Central memory CD4-positive, alpha-beta T cell (primary cell): ENCODE data around the gene PPIH.
A peak's percentile ranks its signal among the peaks of the same experiment; 100 is the strongest.
"Not testable (repeated sequence)": the region's sequence is repeated elsewhere in the genome, so short reads cannot be mapped to it uniquely, and the experiment has no call there.

Source experiments
- DNase-seq: peaks from one replicate; pipeline ENCODE4 v3.0.0; 2022
- total RNA-seq, 3 experiments: gene quantifications; one replicate each; lab custom pipeline; 2026; lab: John Stamatoyannopoulos, UW

The PPIH gene
- total RNA-seq: 27.8 to 60.0 (median 34.0) reads per million in 3 experiments

- DNase-seq: peak; percentile 91
Measured at GRCh38 chr1:42657981-42658876, at the start of gene PPIH. Gene PPIH, plus strand, starts transcription at chr1:42658423. Its CDS starts 24 bp downstream, at chr1:42658447.

DNA sequence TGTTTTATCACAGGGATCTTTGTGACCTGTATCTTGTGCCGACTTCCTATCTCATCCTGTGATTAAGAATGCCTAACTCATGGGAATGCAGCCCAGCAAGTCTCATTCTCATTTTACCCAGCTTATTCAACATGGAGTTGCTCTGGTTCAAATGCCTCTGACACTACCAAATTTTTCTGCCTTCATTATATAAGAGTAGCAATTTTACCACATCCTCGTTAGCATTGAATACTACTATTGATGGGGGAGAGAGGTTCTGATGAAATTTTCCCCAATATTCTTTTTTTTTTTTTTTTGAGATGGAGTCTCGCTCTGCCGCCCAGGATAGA is 44.5 kb upstream of the PPIH start:
- no peak for DNase-seq

DNA sequence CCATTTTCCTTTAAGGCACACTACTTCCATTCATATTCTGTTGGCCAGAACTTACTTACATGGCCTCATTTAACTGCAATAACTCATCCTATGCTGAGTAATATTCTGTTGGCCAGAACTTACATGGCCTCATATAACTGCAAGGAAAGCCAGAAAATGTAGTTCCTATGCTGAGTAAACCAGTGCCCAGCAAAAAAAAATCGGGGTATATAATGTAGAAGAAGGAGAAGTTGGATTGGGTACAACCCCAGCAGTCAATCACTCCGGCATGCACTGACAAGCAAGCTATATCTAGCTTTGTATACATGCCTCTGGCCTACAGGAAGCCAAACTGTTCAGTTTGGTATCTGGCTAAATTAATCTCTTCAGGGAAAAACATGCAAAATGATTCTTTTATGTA is 39.4 kb upstream of the PPIH start:
- no peak for DNase-seq

GRCh38 chr1:42620307-42620706 is 37.9 kb upstream of the PPIH start:
- DNase-seq: no peak

DNA sequence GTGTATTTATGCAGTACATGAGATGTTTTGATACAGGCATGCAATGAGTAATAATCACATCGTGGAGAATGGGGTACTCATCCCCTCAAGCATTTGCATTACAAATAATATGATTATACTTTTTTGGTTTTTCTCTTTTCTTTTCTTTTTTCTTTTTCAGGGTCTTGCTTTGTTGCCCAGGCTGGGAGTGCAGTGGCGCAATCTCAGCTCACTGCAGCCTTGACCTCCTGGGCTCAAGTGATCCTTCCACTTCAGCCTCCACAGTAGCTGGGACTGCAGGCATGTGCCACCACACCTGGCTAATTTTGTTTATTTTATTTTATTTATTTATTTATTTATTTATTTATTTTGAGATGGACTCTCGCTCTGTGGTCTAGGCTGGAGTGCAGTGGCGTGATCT is 37.0 kb upstream of the PPIH start:
- not testable (repeated sequence) for DNase-seq

DNA sequence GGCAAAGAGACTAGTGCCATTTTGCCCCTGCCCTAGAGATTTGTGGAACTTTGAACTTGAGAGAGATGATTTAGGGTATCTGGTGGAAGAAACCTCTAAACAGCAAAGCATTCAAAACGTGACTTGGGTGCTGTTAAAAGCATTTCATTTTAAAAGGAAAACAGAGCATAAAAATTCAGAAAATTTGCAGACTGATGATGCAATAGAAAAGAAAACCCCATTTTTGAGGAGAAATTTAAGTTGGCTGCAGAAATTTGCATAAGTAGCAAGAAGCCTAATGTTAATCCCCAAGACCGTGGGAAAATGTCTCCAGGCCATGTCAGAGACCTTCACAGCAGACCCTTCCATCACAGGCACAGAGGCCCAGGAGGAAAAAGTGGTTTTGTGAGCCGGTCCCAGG is 31.0 kb upstream of the PPIH start:
- not testable (repeated sequence) for DNase-seq

DNA sequence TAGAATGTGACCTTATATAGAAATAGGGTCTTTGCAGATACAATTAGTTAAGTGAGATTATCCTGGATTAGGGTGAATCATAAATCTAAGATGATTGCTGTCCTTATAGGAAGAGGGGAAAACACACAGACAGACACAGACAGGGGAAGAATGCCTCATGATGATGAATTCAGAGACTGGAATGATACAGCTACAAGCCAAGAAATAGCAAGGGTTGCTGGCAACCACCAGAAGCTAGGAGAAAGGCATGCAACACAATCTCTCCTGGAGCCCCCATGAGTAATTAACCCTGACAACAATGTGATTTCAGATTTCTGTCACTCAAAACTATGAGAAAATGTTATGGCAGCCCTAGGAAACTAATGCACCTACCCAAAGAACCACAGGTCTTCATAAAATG is 19.1 kb upstream of the PPIH start:
- DNase-seq: no peak

- DNase-seq: no peak
Measured at GRCh38 chr1:42646056-42646455, 12.2 kb upstream of the PPIH start.

DNA sequence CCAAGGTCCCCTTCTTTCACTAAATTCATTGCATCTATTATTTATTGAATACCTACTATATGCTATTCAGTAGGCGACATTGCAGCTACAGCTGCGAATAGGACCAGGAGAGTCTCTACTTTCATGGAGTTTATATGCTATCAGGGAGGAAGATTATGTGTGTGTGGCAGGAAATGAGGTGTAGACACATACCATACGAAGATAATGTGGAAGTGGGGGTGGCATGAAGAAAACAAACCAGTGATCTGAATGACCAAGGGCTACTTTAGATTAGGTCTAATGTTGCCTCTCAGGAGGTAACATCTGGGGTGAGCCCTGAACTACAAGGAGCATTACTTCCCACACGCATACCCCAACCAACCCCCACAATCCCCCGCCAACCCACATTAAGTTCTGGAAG is 1.0 kb upstream of the PPIH start:
- no peak for DNase-seq

DNA sequence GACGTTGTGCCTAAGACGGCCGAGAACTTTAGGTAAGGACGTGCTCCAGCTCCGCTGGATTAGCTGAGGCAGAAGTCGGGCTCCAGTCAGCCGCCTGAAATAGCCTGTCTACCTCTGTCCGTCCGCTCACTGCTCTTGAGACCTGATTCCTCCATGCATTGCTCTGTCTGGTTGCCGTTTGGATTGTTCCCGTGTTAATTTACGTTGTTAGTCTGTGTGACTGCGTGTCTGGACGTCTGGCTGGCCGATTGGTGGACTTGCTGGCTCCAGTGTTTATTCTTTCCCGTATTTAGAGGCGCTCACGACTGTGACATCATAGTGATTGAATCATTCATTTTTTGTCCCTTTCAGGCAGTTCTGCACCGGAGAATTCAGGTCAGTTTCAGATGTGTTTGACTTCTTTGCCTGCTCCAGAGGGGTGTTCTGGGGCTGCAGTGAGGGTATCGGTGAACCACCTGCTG is 684 bp downstream of the PPIH start:
- no peak for DNase-seq

DNA sequence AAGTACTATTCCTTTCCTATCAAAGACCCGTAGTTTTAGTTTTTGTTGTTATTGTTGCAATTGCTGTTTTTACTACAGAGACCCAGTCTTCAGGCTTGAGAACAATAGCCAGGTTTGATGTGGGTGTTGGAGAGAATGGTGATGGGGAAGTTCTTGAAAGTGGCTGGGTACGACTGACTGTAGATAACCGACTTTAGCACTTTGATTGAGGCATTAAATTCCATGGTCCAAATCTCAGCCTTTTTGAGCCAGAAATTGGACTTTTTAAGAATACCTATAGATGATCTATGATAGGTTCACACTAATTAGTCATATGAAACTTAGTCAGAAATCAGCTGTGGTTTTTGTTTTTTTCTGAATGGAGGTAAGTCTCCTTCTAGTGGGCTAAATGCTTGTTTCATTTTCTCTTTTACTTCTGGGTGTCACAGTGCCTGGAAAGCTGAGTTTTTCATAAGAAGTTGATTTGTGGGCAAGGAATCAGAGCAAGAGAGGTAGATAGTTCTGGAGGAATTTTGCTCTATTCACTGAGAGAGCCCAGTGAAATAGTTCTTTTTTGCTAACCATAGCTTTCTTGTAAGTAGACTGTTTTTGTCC is 2.8 kb downstream of the PPIH start:
- no peak for DNase-seq

DNA sequence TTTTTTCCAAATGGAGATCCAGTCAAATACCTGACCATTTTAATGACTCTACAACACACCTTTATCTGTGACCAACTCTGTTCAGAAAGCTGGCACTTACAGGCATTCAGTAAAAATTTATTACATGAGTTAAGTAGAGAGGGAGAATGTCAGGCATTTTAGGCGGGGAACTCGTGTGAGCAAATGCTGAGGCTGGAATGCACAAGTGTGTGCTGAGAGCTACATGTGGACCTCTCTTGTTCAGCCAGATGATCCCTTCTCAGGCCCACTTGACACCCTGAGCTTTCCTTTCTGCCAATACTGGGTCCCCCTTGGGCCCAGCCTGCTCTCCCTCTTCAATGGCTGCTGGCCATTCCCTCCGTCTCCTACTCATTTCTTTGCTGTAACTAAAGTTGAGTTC is 11.7 kb downstream of the PPIH start:
- no peak for DNase-seq

DNA sequence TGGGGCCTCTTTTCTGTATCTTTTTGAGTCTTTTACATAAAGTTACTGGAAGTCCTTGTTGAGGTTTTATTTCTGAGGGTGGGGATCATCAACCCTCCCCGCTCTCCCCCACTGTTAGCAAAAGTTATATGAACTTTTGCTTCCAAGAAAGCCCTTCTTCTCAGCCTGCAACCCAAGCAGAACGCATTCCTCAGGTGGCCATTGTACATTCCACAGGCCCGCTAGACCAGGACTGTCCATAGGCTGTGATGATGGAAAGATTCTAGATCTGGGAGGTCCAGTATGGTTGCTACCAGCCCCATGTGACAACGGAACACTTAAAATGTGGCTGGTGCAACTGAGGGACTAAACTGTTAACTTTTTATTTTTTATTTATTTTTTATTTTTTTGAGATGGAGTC is 12.2 kb downstream of the PPIH start:
- no peak for DNase-seq

DNA sequence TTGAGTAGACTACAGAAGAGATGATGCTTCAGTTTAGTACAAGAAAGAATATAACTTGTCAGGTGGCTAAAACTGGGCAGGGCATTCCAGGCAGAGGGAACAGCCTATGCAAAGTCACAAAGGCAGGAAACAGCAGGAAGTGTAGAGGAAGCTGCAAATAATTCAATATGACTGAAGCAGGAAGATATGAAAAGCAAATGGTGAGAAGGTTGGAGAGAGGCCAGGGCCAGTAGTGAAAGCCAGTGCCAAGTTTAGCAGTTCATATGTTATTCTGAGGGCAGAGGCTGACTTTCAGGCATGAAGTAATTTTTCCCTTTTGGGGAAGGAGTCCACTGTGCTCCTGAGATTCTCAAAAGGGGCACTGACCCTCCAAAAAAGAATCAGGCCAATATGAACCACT is 16.0 kb downstream of the PPIH start:
- no peak for DNase-seq

- DNase-seq: no peak
Measured at GRCh38 chr1:42674682-42675081, 16.5 kb downstream of the PPIH start.

- no peak for DNase-seq
Measured at GRCh38 chr1:42675467-42675866, 17.2 kb downstream of the PPIH start.

GRCh38 chr1:42676534-42677087 is 18.4 kb downstream of the PPIH start:
- no peak for DNase-seq

DNA sequence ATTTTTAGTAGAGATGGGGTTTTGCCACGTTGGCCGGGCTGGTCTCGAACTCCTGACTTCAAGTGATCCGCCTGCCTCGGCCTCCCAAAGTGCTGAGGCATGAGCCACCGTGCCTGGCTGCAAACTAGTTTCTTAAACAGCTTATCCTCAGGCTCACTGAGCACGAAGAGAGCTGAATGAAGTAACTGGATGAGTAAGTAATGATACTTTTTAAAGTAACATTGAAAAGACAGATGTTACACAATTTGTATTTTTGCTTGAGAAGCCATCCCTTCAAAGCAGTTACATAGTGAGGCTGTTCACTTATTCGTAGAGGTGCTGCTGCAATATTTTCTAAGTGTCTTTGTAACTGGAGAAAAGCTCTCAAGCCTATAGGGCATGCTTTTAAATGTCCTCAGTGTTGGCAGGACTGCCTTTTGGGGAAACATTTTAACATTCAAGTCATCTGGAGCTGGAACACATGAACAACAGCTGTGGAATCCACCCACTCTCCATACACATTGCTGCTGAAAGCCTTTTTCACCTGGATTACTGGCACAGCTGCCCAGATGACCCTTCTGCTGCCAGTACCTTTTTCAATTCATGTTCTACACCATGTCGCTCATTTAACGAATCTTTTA is 21.3 kb downstream of the PPIH start:
- no peak for DNase-seq

DNA sequence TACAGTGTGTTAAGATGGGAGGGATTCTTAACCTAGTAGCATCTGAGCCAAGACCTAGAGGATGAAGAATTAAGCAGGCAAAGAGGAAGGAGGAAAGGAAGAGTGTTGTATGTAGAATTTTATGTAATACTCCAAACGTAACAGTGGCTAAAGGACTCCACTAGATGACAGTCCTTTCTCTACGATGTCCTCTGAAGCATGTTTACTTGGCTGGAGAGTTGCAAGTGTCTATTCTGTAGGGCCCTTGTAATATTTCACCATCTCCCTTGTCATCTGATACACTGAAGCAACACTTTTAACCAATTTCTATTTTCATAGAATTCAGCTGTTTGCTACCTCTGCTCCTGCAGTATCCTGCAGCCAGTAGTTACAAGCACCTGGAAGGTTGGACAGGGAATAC is 21.8 kb downstream of the PPIH start:
- no peak for DNase-seq

DNA sequence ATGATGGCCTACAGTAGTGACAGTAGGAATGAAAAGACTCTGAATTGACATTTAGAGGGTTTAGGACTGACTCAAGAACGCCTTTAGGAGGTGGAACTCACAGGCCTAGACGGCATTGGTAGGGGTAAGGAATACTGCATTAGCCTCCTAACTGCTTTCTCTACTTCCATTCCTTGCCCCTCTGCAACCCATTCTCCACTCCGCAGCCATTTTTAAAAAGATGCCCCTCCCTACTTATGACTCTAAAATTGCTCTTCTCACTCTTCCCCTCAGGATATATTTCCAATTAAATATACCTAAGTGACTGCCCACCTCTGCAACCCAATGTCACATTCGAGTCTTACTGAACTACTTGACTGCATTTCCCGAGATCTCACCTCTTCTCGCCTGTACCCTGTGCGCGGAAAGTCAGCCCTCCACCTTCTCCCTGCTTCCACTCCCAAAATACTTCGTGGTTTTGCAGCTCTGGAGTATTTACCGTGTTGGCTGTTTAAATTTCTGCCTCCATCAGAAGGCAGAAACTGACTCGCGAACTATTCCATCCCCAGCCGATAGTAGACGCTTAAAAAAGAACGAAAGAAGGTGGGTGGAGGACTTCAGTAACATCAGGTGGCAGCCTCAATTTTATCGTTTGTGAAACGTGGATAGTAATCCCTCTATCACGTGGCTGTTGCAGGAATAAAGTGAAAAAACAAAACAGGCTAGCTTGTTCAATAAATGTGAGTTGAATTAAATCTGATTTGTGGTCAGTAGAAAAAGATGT is 22.9 kb downstream of the PPIH start:
- peak; percentile 42 for DNase-seq

- peak; percentile 98 for DNase-seq
Measured at GRCh38 chr1:42681741-42682483, 23.7 kb downstream of the PPIH start, which contains the start of gene YBX1. Gene YBX1, plus strand, starts transcription at chr1:42682418. Its CDS starts 148 bp downstream, at chr1:42682566.

DNA sequence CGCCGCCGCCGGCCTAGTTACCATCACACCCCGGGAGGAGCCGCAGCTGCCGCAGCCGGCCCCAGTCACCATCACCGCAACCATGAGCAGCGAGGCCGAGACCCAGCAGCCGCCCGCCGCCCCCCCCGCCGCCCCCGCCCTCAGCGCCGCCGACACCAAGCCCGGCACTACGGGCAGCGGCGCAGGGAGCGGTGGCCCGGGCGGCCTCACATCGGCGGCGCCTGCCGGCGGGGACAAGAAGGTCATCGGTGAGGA is 24.2 kb downstream of the PPIH start:
- DNase-seq: not testable (repeated sequence)
